ENCODE measurements around the gene ITGAV.

Gene ITGAV

DNA sequence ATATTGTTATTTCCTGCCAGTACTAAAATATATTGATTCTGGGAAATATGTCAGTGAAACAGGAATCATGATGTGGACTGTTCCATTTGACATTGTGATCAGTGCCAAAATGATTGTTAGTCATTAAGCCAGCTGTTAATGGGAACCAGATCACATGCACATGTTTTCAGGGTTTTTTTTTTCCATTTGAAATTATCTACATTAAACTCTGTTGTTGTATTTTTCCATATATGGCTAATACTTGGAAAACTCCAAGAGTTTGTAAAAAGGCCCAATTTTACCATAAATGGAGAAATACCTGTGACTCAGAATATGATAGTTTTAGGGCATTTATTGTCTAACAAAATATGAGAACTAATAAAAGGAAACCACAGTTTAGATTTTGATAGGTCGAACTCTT is 13.4 kb downstream of the ITGAV start:
- DNase-seq: no peak
- in situ Hi-C loops (cut with HindIII; ENCODE audit: low pct_ligation_motif_present, low pct_unique_long_range_greater_than_20kb, low sequenced_read_pairs): no loop called here

DNA sequence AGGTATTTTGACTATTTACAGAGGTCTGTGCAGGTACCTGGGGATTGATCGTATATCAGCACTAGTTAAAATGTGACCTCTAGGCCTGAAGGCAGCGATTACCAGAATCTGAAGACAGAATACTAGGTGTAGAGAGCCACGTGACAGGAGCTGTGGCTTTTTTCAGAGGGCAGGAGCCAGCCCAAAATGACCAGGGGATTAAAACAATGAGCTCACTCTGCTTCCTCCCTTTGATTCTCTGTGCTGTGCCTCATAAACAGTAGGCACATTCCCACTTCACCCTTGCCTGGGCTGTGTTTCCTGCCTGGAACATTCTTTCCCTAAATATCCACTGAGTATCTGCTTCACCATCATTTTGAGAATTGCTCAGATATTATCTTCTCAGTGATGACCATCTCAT is 15.2 kb downstream of the ITGAV start:
- in situ Hi-C loops (cut with HindIII; ENCODE audit: low pct_ligation_motif_present, low pct_unique_long_range_greater_than_20kb, low sequenced_read_pairs): no loop called here
- DNase-seq: no peak

DNA sequence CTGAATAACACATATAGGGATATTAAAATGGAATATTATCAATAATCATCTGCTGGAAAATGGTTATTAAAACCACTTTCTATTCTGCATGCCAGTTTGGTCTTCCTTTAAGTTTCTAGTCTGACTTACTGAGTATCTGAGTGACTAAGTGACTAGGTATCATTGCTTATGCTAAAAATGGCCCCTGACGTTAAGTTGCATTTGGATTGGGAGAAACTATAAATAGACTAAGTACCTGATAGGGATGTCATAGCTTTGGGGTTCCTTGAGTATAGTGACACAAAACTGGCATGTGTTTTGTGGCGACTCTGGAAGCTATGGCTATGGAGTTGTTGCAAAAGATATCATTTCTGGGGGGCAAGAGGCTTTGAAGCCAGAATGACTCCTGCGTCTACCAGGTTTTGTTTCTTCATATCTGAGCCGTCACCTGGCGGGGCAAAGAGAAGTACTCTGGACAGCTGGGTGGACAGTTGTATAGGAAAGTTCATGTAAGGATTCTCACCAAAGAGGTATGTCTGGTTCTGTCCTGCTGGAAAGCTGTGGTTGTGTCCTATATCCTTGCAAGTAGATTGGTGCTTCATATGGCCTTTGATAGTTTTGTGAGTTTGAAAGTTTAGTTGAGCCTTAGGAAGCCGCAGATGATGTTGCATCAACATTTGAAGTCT is 17.9 kb downstream of the ITGAV start:
- no peak for DNase-seq
- in situ Hi-C loops (cut with HindIII; ENCODE audit: low pct_ligation_motif_present, low pct_unique_long_range_greater_than_20kb, low sequenced_read_pairs): no loop called here

DNA sequence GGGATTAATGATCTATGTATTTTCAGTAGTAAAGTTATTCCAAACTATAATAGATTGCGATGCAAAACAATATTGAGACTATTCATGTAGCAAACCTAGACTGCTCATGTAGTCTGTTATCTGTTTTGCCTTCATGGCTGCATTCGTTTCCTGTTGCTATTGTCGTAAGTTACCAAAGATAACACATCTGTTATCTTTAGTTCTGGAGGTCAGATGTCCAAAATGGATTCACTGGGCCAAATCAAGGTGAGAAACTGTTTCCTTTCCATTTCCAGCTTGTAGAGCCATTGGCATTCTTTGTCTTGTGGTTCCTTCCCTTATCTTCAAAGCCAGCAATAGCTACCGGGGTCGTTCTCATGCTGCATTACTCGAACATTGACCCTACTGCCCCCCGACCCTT is 20.9 kb downstream of the ITGAV start:
- in situ Hi-C loops (cut with HindIII; ENCODE audit: low pct_ligation_motif_present, low pct_unique_long_range_greater_than_20kb, low sequenced_read_pairs): no loop called here
- no peak for DNase-seq

DNA sequence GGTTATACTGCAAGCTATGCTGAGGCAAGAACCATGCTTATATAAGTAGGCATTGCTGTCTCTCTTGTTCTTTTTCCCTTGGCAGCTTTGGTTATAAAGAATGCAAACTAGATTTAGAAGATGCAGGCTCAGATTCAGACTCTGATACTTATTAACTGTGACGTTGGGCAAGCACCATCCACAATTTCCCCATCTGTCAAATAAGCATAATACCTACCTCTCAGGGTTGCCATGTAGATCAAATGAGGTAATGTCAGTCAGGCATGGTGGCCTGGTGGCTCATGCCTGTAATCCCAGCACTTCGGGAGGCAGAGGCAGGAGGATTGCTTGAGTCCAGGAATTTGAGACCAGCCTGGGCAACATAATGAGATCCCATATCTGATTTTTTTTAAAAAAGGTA is 21.7 kb downstream of the ITGAV start:
- no peak for DNase-seq
- in situ Hi-C loops (cut with HindIII; ENCODE audit: low pct_ligation_motif_present, low pct_unique_long_range_greater_than_20kb, low sequenced_read_pairs): no loop called here

DNA sequence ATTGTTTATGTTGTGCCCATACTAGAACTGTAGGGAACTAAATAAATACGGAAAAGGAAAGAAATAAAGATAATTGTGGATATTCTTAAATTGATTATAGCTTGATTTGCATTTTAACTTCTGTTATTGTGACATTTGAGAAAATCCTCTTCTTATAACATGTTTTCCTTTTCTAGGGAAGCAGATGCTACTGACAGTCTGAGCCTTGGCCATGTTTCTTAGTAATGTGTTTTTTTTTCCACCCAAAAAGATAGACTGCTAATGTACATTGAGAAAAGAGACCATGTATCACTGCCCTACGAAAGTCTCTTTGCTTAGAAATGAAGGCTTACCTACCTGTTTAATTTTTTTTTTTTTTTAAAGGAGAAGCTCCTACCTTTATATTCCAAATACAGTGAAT is 22.2 kb downstream of the ITGAV start:
- in situ Hi-C loops (cut with HindIII; ENCODE audit: low pct_ligation_motif_present, low pct_unique_long_range_greater_than_20kb, low sequenced_read_pairs): no loop called here
- DNase-seq: no peak

DNA sequence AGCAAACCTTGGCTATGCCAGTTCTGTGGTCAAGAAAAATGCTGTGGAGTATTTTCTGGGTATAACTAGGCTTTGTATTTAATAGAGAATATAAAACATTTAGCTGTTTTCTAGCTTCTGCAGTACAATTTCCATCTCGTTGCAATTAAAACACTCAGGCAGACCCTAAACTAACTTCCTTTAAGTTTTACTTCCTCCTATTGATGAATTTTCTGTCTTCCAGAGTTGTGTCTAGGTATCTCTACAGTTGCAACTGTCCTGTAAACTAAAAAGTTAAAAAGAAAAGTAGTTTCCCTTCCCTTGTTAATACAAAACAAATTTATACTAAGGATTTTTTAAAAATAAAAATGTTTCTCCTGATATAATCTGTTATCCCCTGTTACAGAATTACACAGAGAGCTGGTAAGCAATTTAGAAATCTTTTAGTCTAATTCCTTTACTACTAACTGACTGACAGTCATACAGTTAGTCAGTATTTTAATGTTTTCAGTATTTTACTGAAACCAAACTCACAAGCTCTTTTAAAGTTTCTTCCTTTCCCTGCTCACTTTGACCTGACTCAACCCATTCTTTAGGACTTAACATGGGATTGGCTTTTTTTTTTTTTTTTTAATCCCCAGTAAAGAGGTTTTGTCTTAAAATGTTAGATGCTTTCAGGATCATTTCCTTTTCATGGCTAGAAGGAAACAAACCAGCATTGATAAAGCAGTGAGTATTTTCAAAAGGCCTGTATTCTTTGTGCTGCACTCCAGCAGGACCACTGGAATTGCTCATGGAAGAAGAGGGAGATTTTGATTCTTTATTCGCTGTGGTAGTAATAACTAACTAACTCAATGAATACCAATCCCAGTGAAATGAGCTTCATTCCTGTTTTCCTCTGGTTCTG is 22.9 kb downstream of the ITGAV start:
- in situ Hi-C loops (cut with HindIII; ENCODE audit: low pct_ligation_motif_present, low pct_unique_long_range_greater_than_20kb, low sequenced_read_pairs): no loop called here

DNA sequence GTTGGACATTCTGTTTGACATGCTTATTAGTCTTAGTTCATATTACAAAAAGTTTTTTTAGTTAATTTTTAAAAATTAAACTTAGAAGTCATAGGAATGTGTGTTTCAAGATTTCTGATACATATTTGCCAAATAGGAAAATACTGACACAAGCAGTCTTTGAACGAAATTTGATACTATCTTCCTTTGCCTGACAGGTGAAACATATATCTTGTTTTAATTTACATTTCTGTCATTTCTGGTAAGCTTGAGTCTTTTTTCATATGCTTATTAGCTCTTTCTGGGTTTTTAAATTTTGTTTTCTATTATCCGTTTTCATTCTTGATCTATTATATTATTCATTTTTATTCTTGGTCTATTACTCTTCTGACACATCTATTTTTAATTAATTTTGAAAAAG is 24.5 kb downstream of the ITGAV start:
- in situ Hi-C loops (cut with HindIII; ENCODE audit: low pct_ligation_motif_present, low pct_unique_long_range_greater_than_20kb, low sequenced_read_pairs): no loop called here
- no peak for DNase-seq

More for the DNA sequence above, 22.9 kb downstream of the ITGAV start:
- DNase-seq: no peak

DNA sequence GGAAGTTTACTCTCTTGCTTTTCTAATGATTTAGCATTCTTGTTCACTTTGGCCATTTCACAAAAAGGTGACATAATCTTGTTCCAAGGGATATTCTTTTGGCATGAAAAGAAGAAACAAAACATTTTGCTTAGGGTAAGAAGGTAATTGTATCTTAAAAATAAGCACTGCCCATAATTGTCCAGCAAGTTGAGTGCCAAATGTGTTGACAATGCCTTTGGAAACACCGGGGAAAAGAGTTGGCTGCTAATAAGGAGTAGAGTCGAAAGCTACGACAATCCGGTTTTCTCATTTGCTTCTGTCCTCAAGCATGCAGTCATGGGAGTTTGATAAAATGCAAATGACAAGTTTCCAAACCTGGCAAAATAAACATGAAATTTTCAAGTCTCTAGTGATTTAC is 27.3 kb downstream of the ITGAV start:
- no peak for DNase-seq
- in situ Hi-C loops (cut with HindIII; ENCODE audit: low pct_ligation_motif_present, low pct_unique_long_range_greater_than_20kb, low sequenced_read_pairs): no loop called here

DNA sequence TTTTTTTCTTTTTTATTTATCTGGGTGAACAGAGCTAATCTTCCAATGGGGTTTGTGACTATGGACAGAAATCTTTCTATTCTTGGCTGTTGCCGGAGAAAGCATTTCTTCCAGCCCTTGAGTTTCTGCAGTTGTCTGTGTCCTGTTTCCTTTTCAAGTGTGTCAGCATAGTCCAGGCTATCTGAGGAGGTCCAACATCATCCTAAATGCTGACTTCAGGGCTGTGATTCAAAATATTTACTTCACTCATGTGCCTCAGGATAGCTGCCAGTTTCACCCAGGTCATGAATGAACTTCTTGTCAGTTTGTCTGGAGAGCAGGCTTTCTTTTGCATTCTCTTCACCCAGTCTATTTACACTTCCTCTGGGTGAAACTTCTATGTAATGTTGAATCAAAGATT is 27.9 kb downstream of the ITGAV start:
- in situ Hi-C loops (cut with HindIII; ENCODE audit: low pct_ligation_motif_present, low pct_unique_long_range_greater_than_20kb, low sequenced_read_pairs): no loop called here
- no peak for DNase-seq

DNA sequence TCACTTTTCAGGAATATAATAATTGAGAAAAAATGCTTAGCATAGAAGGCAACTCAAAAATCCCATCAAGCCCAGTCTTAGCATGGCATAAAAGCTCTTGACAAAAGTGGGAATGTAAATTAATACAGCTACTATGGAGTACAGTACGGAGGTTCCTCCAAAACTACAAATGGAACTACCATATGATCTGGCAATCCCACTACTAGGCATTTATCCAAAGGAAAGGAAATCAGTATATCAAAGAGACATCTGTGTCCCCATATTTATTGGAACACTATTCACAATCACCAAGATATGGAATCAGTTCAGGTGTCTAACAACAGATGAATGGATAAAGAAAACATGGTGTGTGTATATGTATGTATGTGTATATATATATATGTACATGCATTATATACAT is 28.8 kb downstream of the ITGAV start:
- in situ Hi-C loops (cut with HindIII; ENCODE audit: low pct_ligation_motif_present, low pct_unique_long_range_greater_than_20kb, low sequenced_read_pairs): no loop called here
- DNase-seq: no peak

DNA sequence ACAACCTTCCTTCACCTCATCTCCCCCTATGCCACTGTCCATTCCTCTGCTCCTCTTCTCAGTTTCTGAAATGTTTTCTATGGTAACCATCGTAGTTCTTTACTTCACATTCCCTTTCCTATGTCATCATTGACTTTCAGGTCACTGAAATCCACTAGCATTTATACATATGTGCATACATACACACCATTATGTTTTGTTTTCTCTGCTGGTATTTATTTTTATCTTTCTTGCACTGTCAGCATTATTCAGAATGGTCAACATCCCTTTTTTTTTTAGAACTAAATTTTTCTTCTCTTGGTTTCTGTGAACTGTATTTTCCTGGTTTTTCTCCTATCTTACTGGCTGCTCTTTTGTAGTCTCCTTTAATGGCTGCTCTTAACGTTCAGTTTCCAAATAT is 33.2 kb downstream of the ITGAV start:
- DNase-seq: no peak
- in situ Hi-C loops (cut with HindIII; ENCODE audit: low pct_ligation_motif_present, low pct_unique_long_range_greater_than_20kb, low sequenced_read_pairs): no loop called here

DNA sequence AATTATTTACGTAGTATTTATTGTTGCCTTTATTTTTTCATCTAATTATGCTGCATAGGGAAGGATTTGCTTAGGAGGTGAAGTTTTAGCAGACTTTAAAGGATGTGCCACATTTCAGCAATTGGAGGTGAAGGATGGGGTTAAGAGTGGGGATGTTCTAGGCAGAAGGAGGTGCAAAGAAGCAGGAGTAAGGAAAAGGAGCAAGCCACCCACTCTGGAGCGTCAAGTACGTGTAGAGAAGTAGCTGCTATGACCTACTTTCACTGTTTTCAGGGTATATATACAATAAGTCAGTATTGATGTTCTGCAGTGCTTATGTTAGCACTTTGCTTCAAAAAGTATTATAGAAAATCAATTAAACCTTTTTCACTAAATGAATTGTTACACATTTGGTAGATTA is 34.4 kb downstream of the ITGAV start:
- no peak for DNase-seq
- in situ Hi-C loops (cut with HindIII; ENCODE audit: low pct_ligation_motif_present, low pct_unique_long_range_greater_than_20kb, low sequenced_read_pairs): no loop called here

DNA sequence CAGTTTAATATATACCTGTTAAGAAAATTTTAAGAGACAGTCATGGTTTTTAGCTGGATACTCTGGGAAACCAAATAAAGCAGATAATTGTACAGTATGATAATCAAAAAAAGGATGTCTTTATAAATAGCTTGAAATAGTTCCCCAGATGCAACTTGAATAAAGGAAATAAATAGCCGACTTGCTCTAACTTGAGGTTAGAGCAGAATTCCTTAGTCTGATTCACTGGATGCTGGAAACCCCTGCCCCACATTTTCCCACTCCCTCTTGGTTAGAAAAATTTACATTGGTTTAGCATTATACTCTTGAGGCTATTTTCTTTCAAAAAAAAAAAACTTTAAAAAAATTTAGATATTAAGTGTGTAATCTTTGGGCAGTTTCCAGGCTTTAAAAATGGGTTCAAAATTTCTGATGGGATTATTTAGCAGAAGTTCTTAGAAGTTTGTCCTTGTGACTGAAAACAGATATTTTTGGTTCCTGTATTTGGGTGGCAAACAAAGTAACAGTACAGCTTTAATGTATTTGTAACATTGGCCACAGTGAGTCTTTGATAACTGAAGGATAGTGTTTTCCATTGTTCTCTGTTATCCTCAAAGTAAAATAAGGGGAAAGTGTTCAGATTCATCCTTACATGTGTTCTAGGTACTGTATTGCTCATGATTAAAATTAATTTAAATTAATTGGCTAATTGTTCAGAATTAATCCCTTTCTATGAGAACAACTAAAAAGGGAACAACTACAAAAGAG is 39.6 kb downstream of the ITGAV start:
- DNase-seq: no peak
- in situ Hi-C loops (cut with HindIII; ENCODE audit: low pct_ligation_motif_present, low pct_unique_long_range_greater_than_20kb, low sequenced_read_pairs): loop anchor here (25.0 kb wide), 1 partner anchor 117 kb away; no protein-coding TSS in a partner anchor

DNA sequence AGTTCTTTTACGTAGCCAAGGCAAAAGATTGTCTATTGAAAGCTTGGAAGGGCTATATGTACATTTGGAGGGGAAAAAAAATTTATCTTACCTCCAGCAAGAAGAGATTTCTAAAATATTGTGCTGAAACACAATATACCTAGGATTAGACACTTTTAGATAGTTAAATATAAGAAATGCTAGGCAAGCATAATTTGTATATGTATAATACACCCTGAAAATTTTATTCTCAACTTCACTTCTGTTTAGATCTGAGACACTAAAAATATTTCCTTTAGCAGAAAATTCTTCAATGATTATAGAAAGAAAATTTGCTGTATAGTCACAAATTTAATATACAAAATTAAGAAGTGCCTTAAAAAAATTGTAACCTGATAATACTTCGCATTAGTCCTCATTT is 42.6 kb downstream of the ITGAV start:
- in situ Hi-C loops (cut with HindIII; ENCODE audit: low pct_ligation_motif_present, low pct_unique_long_range_greater_than_20kb, low sequenced_read_pairs): loop anchor here (25.0 kb wide), 1 partner anchor 120 kb away; no protein-coding TSS in a partner anchor
- DNase-seq: no peak

DNA sequence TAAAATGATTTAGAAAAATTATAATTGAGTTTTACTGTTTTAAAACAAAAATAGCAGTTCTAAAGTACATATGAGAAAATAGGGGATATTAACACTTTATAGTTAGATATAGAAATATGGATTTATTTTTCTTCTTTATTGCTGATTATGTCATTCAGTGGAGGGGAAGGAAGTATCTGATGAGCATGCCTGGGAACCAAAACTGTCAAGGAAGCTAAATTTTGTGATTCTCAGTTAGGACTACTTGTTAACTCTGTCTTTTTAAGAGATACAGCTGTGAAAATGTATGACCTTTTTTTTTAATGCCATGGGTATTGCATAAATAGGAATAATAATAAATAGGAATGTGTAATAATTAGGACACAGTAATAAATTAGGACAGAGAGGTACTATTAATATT is 44.8 kb downstream of the ITGAV start:
- in situ Hi-C loops (cut with HindIII; ENCODE audit: low pct_ligation_motif_present, low pct_unique_long_range_greater_than_20kb, low sequenced_read_pairs): loop anchor here (25.0 kb wide), 1 partner anchor 122 kb away; no protein-coding TSS in a partner anchor

DNA sequence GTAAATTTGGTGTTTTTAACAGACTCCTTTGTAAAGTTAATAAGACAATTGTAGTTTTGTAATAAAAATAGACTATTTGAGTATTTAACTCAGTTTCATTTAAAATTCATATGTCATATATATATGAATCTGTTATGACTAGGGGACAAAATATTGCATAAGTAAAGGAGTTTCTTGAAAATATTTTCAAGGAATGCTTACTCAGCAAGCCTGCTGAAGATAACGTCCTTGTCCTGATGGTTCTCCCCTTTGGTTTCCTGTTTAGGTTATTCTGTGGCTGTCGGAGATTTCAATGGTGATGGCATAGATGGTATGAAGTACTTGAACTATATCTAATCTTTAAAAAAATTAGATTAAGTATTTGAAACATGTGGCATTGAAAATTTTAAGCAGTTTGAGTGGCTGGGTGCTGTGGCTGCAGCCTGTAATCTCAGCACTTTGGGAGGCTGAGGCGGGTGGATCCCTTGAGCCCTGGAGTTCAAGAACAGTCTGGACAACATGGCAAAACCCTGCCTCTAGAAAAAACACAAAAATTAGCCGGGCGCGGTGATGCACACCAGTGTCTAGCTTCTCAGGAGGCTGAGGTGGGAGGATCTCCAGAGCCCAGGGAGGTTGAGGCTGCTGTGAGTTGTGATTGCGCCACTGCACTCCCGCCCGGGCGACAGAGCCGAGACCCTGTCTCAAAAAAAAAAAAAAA is 47.1 kb downstream of the ITGAV start:
- in situ Hi-C loops (cut with HindIII; ENCODE audit: low pct_ligation_motif_present, low pct_unique_long_range_greater_than_20kb, low sequenced_read_pairs): loop anchor here (25.0 kb wide), 1 partner anchor 125 kb away; no protein-coding TSS in a partner anchor
- DNase-seq: no peak

More for the DNA sequence above, 44.8 kb downstream of the ITGAV start:
- DNase-seq: no peak

DNA sequence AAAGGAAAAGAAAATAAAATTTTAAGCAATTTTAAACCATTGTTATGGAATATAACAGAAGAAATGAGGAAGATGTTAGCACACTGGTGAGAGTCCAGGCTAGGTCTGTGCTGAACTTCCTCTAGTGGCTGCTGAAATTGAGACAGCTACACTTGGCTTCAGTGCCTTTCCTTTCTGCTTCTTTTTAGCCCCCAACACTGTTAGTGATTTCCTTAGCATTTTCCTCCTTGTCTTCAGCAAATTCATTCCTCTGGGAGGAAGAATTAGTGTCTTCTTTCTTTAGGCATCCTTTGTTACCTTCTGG is 47.6 kb downstream of the ITGAV start:
- DNase-seq: no peak
- in situ Hi-C loops (cut with HindIII; ENCODE audit: low pct_ligation_motif_present, low pct_unique_long_range_greater_than_20kb, low sequenced_read_pairs): loop anchor here (25.0 kb wide), 1 partner anchor 125 kb away; no protein-coding TSS in a partner anchor

DNA sequence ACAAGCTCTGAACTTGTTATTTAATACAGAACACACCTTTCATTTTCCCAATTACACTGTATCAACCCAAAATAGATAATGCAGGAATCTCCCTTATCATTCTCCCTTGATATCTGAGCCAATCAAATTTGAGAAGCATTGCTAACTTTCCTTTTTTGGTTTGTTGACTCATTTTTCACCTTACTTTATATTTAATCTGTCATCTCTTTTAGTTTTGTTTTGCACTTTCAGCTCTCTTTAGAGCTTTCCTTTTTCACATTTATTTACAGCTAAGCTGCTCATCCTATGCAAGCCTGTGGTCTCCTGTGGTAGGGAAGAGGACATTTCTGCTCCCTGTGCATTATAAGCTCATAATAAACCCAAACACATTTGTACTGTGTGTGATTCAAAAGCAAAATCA is 50.1 kb downstream of the ITGAV start:
- no peak for DNase-seq
- in situ Hi-C loops (cut with HindIII; ENCODE audit: low pct_ligation_motif_present, low pct_unique_long_range_greater_than_20kb, low sequenced_read_pairs): loop anchor here (25.0 kb wide), 1 partner anchor 128 kb away; no protein-coding TSS in a partner anchor

Data from ACHN (cell line).